ENCODE results near the gene FOXL2. TPM values are rescaled to one million over a fixed set of nuclear protein-coding genes. Genes with fewer than 3 reads are reported as not detected.

The FOXL2 gene
- total RNA-seq, 4 donors from 2014 or later, result not detected

- Histone ChIP-seq H3K27me3 (no peaks in the 10 kb centered on the region), H3K9me3 (no peaks in the 10 kb centered on the region), H3K36me3 (no peaks in the 10 kb centered on the region), H3K27ac (peak overlapping the region; percentile 89 to 95 (median 93)), H3K4me3 (replicated peaks in 1 of 3) (peak overlapping the region in 2 of 3 donors; percentile 5 to 41), H3K4me1 (peaks cover 11 to 22% of the 10 kb centered on the region in 2 donors)
- no peak for DNase-seq
- intact Hi-C loops (cut with DNase I), result loop anchor here (5.0 to 10.0 kb wide), 3 partner anchors 80 to 318 kb away; partner anchors contain the start of gene PIK3CB
- 8 to 13% methylated on average over 18 to 19 of the region's 19 CpGs for WGBS, 2 donors
- TF ChIP-seq, protein P1, sequence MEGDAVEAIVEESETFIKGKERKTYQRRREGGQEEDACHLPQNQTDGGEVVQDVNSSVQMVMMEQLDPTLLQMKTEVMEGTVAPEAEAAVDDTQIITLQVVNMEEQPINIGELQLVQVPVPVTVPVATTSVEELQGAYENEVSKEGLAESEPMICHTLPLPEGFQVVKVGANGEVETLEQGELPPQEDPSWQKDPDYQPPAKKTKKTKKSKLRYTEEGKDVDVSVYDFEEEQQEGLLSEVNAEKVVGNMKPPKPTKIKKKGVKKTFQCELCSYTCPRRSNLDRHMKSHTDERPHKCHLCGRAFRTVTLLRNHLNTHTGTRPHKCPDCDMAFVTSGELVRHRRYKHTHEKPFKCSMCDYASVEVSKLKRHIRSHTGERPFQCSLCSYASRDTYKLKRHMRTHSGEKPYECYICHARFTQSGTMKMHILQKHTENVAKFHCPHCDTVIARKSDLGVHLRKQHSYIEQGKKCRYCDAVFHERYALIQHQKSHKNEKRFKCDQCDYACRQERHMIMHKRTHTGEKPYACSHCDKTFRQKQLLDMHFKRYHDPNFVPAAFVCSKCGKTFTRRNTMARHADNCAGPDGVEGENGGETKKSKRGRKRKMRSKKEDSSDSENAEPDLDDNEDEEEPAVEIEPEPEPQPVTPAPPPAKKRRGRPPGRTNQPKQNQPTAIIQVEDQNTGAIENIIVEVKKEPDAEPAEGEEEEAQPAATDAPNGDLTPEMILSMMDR (IDR thresholded peaks at IDR 0.05), result no peak
- no peak for TF ChIP-seq POLR2A (IDR thresholded peaks at IDR 0.05)
Measured at GRCh38 chr3:138914870-138915502, 32.0 kb downstream of the FOXL2 start.

- Histone ChIP-seq H3K27me3 (no peaks in the 10 kb centered on the region), H3K9me3 (no peaks in the 10 kb centered on the region), H3K4me1 (peaks cover 11 to 22% of the 10 kb centered on the region in 2 donors), H3K4me3 (replicated peaks in 1 of 3) (no peak overlapping the region), H3K27ac (no peak overlapping the region), H3K36me3 (no peaks in the 10 kb centered on the region)
- TF ChIP-seq POLR2A (IDR thresholded peaks at IDR 0.05), result no peak
- TF ChIP-seq, protein P1 (IDR thresholded peaks at IDR 0.05), result no peak
- DNase-seq, result no peak
- 87 to 94% methylated on average over 3 of the region's 3 CpGs for WGBS, 2 donors
- intact Hi-C loops (cut with DNase I), result loop anchor here (10.0 kb wide), 1 partner anchor 79 kb away; the partner anchor contains the start of gene PIK3CB
Measured at GRCh38 chr3:138913766-138914165, 33.2 kb downstream of the FOXL2 start.

- no peak overlapping the region for H3K4me3 ChIP-seq (replicated peaks in 1 of 3)
- DNase-seq, result no peak
- no peaks in the 10 kb centered on the region for H3K27me3 ChIP-seq
- peaks cover 11 to 22% of the 10 kb centered on the region in 2 donors for H3K4me1 ChIP-seq
- H3K27ac ChIP-seq, result no peak overlapping the region
- 81 to 89% methylated on average over 4 of the region's 4 CpGs for WGBS, 2 donors
- no peaks in the 10 kb centered on the region for H3K36me3 ChIP-seq
- H3K9me3 ChIP-seq, result no peaks in the 10 kb centered on the region
- TF ChIP-seq, protein P1 (IDR thresholded peaks at IDR 0.05), result no peak
- no peak for TF ChIP-seq POLR2A (IDR thresholded peaks at IDR 0.05)
- intact Hi-C loops (cut with DNase I), result loop anchor here (10.0 kb wide), 1 partner anchor 77 kb away; the partner anchor contains the start of gene PIK3CB
Measured at GRCh38 chr3:138912237-138912636, 34.7 kb downstream of the FOXL2 start.

DNA sequence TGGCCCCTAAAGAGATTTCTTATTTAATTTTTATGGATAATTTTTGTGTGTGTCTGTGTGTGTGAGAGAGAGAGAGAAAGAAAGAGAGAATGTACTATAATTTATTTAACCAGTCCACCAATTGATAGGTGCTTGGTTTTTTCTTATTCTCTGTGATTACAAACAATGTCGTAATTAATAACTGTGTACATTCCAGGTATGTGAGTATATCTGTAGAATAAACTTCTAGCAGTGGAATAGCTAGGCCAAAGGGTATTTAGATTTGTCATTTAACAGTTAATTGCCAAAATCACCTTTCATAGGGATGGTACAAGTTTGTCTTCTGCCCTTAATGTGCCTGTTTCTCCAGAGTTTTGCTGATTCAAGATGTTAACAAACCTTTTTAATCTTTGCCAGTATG, 35.3 kb downstream of the FOXL2 start:
- intact Hi-C loops (cut with DNase I), result loop anchor here (10.0 kb wide), 1 partner anchor 77 kb away; the partner anchor contains the start of gene PIK3CB
- Histone ChIP-seq H3K36me3 (no peaks in the 10 kb centered on the region), H3K9me3 (no peaks in the 10 kb centered on the region), H3K4me1 (peaks cover 6 to 18% of the 10 kb centered on the region in 2 donors), H3K27ac (no peak overlapping the region), H3K4me3 (replicated peaks in 1 of 3) (no peak overlapping the region), H3K27me3 (no peaks in the 10 kb centered on the region)
- TF ChIP-seq POLR2A (IDR thresholded peaks at IDR 0.05), result no peak
- TF ChIP-seq, protein P1 (IDR thresholded peaks at IDR 0.05), result no peak
- WGBS, 2 donors, result 96 to 100% methylated on average over 1 of the region's 1 CpG
- no peak for DNase-seq

DNA sequence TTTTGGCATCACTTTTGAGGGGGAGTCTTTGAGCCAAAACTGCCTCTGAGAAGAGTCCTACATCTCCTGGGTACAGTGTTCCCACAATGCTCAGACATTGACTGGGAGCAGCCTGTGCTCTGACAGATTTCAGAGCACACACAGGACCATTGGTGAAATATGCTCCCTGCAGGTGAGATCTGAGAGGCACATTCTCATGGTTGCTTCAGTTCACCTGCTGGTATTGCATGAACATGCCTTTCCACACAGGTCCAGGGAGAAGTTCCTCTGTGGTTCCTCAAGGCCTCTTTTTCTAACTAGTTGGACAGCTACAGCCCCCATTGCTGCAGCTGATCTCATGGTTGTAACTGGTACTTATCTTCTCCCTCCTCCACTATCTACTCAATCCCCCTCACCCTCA, 37.0 kb downstream of the FOXL2 start:
- no peak for TF ChIP-seq POLR2A (IDR thresholded peaks at IDR 0.05)
- TF ChIP-seq, protein P1 (IDR thresholded peaks at IDR 0.05), result no peak
- Histone ChIP-seq H3K4me1 (peaks cover 0 to 6% of the 10 kb centered on the region in 2 donors), H3K9me3 (no peaks in the 10 kb centered on the region), H3K4me3 (replicated peaks in 1 of 3) (no peak overlapping the region), H3K36me3 (no peaks in the 10 kb centered on the region), H3K27me3 (no peaks in the 10 kb centered on the region), H3K27ac (no peak overlapping the region)
- intact Hi-C loops (cut with DNase I), result loop anchor here (10.0 kb wide), 1 partner anchor 75 kb away; the partner anchor contains the start of gene PIK3CB
- DNase-seq, result no peak

Data from thyroid gland (tissue), 4 donors.